ENCODE results near the gene COMTD1.
"Not testable (repeated sequence)": the region's sequence is repeated elsewhere in the genome, so short reads cannot be mapped to it uniquely, and the experiment has no call there.

COMTD1 gene

GRCh38 chr10:75209086-75209920 is 26.5 kb downstream of the COMTD1 start:
- Histone ChIP-seq H3K4me3 (ENCODE audit: low read length) (peak overlapping the region; percentile 98), H3K9me3 (ENCODE audit: insufficient read depth, low read length) (no peaks in the 10 kb centered on the region), H3K27me3 (ENCODE audit: low read depth, low read length) (no peaks in the 10 kb centered on the region), H3K79me2 (ENCODE audit: low read length) (peaks cover 37% of the 10 kb centered on the region), H3K9ac (ENCODE audit: low read length) (peak overlapping the region; percentile 99), H3K4me2 (ENCODE audit: low read length) (peak overlapping the region; percentile 99), H3K4me1 (ENCODE audit: low read length) (peaks cover 12% of the 10 kb centered on the region), H4K20me1 (ENCODE audit: insufficient read depth, low read length) (no peaks in the 10 kb centered on the region), H3K27ac (ENCODE audit: low read length) (peak overlapping the region; percentile 92), H2AFZ (ENCODE audit: low read depth, low read length) (peak overlapping the region; percentile 95), H3K36me3 (replicated peaks; ENCODE audit: low read depth, low read length) (peaks cover 8% of the 10 kb centered on the region)
- no peak for TF ChIP-seq EZH2phosphoT487 (IDR thresholded peaks at IDR 0.05; ENCODE audit: low read depth)
- TF ChIP-seq, protein P1, sequence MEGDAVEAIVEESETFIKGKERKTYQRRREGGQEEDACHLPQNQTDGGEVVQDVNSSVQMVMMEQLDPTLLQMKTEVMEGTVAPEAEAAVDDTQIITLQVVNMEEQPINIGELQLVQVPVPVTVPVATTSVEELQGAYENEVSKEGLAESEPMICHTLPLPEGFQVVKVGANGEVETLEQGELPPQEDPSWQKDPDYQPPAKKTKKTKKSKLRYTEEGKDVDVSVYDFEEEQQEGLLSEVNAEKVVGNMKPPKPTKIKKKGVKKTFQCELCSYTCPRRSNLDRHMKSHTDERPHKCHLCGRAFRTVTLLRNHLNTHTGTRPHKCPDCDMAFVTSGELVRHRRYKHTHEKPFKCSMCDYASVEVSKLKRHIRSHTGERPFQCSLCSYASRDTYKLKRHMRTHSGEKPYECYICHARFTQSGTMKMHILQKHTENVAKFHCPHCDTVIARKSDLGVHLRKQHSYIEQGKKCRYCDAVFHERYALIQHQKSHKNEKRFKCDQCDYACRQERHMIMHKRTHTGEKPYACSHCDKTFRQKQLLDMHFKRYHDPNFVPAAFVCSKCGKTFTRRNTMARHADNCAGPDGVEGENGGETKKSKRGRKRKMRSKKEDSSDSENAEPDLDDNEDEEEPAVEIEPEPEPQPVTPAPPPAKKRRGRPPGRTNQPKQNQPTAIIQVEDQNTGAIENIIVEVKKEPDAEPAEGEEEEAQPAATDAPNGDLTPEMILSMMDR (IDR thresholded peaks at IDR 0.05; ENCODE audit: low read depth, low read length), result no peak

DNA sequence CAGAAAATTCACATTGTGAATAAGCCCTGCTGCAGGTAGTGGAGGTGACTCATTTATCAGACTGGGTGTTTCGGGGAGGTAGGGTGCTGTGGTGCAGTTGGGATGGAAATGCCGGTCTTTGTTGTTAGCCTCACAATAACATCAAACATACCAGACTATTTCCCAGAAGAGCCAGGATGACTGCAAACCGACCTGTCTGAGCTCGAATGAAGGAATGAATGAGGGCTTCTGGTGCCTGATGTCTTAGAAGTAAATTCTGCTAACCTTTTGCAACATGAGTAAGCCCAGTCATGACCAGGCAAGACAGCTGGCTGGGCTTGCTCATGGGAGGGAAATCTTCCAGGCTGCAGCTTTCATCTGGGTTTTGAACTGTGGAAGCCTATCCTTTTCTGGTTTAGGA is 27.6 kb downstream of the COMTD1 start:
- H3K9me3 ChIP-seq (ENCODE audit: insufficient read depth, low read length), result no peaks in the 10 kb centered on the region
- peaks cover 12% of the 10 kb centered on the region for H3K4me1 ChIP-seq (ENCODE audit: low read length)
- no peak overlapping the region for H3K27ac ChIP-seq (ENCODE audit: low read length)
- H3K4me2 ChIP-seq (ENCODE audit: low read length), result no peak overlapping the region
- no peak overlapping the region for H3K9ac ChIP-seq (ENCODE audit: low read length)
- peaks cover 3% of the 10 kb centered on the region for H3K36me3 ChIP-seq (replicated peaks; ENCODE audit: low read depth, low read length)
- no peaks in the 10 kb centered on the region for H3K27me3 ChIP-seq (ENCODE audit: low read depth, low read length)
- no peak for TF ChIP-seq EZH2phosphoT487 (IDR thresholded peaks at IDR 0.05; ENCODE audit: low read depth)
- TF ChIP-seq, protein P1 (IDR thresholded peaks at IDR 0.05; ENCODE audit: low read depth, low read length), result no peak
- H4K20me1 ChIP-seq (ENCODE audit: insufficient read depth, low read length), result no peaks in the 10 kb centered on the region
- H3K4me3 ChIP-seq (ENCODE audit: low read length), result no peak overlapping the region
- H2AFZ ChIP-seq (ENCODE audit: low read depth, low read length), result no peak overlapping the region
- peaks cover 28% of the 10 kb centered on the region for H3K79me2 ChIP-seq (ENCODE audit: low read length)

GRCh38 chr10:75207857-75208144 is 28.0 kb downstream of the COMTD1 start:
- no peaks in the 10 kb centered on the region for H4K20me1 ChIP-seq (ENCODE audit: insufficient read depth, low read length)
- TF ChIP-seq, protein P1 (IDR thresholded peaks at IDR 0.05; ENCODE audit: low read depth, low read length), result no peak
- TF ChIP-seq EZH2phosphoT487 (IDR thresholded peaks at IDR 0.05; ENCODE audit: low read depth), result no peak
- no peak overlapping the region for H3K4me3 ChIP-seq (ENCODE audit: low read length)
- no peaks in the 10 kb centered on the region for H3K9me3 ChIP-seq (ENCODE audit: insufficient read depth, low read length)
- peaks cover 12% of the 10 kb centered on the region for H3K4me1 ChIP-seq (ENCODE audit: low read length)
- H3K79me2 ChIP-seq (ENCODE audit: low read length), result peaks cover 24% of the 10 kb centered on the region
- no peak overlapping the region for H3K9ac ChIP-seq (ENCODE audit: low read length)
- no peaks in the 10 kb centered on the region for H3K27me3 ChIP-seq (ENCODE audit: low read depth, low read length)
- H3K36me3 ChIP-seq (replicated peaks; ENCODE audit: low read depth, low read length), result peaks cover 3% of the 10 kb centered on the region
- H2AFZ ChIP-seq (ENCODE audit: low read depth, low read length), result no peak overlapping the region
- no peak overlapping the region for H3K4me2 ChIP-seq (ENCODE audit: low read length)
- H3K27ac ChIP-seq (ENCODE audit: low read length), result no peak overlapping the region

GRCh38 chr10:75207079-75207856 is 28.5 kb downstream of the COMTD1 start:
- no peak for TF ChIP-seq EZH2phosphoT487 (IDR thresholded peaks at IDR 0.05; ENCODE audit: low read depth)
- TF ChIP-seq, protein P1 (IDR thresholded peaks at IDR 0.05; ENCODE audit: low read depth, low read length), result no peak
- Histone ChIP-seq H4K20me1 (ENCODE audit: insufficient read depth, low read length) (no peaks in the 10 kb centered on the region), H2AFZ (ENCODE audit: low read depth, low read length) (no peak overlapping the region), H3K4me1 (ENCODE audit: low read length) (peaks cover 9% of the 10 kb centered on the region), H3K4me2 (ENCODE audit: low read length) (no peak overlapping the region), H3K79me2 (ENCODE audit: low read length) (peaks cover 19% of the 10 kb centered on the region), H3K4me3 (ENCODE audit: low read length) (no peak overlapping the region), H3K36me3 (replicated peaks; ENCODE audit: low read depth, low read length) (peaks cover 1% of the 10 kb centered on the region), H3K27ac (ENCODE audit: low read length) (no peak overlapping the region), H3K9ac (ENCODE audit: low read length) (no peak overlapping the region), H3K27me3 (ENCODE audit: low read depth, low read length) (no peaks in the 10 kb centered on the region), H3K9me3 (ENCODE audit: insufficient read depth, low read length) (no peaks in the 10 kb centered on the region)

GRCh38 chr10:75206638-75207037 is 29.1 kb downstream of the COMTD1 start:
- H3K27ac ChIP-seq (ENCODE audit: low read length); H3K4me1 ChIP-seq (ENCODE audit: low read length); H3K9me3 ChIP-seq (ENCODE audit: insufficient read depth, low read length); H2AFZ ChIP-seq (ENCODE audit: low read depth, low read length); H3K4me2 ChIP-seq (ENCODE audit: low read length); H3K36me3 ChIP-seq (replicated peaks; ENCODE audit: low read depth, low read length); H4K20me1 ChIP-seq (ENCODE audit: insufficient read depth, low read length); H3K27me3 ChIP-seq (ENCODE audit: low read depth, low read length); H3K4me3 ChIP-seq (ENCODE audit: low read length); H3K9ac ChIP-seq (ENCODE audit: low read length): not testable (repeated sequence)
- H3K79me2 ChIP-seq (ENCODE audit: low read length), result peaks cover 13% of the 10 kb centered on the region

All from OCI-LY3 (cell line).